NOMO-1 (cell line): Measurements from ENCODE around the gene FOSB.

Source experiments
- DNase-seq, 2 experiments: peaks; one replicate each; lab custom pipeline; 2025; ENCODE audit not compliant: unreplicated experiment in 2 of 2; lab: John Stamatoyannopoulos, UW

The FOSB gene

DNA sequence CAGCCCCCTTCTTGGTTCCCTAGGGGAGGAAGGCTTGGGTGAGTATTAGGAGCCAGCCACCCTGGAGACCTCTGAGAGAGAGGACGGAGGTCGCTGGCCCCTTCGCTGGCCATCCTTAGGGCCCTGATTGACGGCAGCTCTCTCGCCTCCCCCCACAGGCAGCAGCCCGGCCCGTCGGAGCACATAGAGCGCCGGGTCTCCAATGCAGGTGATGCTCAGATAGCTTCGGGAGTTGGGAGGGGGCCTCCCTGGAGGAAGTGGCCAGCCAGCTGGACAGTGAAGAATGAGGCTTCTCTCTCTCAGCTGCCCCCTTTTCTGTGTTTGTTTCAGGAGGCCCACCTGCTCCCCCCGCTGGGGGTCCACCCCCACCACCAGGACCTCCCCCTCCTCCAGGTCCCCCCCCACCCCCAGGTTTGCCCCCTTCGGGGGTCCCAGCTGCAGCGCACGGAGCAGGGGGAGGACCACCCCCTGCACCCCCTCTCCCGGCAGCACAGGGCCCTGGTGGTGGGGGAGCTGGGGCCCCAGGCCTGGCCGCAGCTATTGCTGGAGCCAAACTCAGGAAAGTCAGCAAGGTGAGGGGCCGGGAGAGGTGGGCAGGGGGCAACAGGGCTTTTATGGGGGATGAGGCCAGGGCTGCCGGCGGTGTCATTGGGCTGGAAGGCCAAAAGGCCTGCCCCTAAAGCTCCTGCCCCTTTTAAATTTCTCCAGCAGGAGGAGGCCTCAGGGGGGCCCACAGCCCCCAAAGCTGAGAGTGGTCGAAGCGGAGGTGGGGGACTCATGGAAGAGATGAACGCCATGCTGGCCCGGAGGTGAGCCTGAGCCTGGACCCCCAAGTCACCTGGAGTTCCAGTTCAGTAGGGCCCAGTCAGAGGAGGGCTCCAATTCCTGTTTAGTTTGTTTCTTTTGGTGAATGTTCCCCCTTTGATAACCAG, 54.5 kb downstream of the FOSB start:
- no peak for DNase-seq

DNA sequence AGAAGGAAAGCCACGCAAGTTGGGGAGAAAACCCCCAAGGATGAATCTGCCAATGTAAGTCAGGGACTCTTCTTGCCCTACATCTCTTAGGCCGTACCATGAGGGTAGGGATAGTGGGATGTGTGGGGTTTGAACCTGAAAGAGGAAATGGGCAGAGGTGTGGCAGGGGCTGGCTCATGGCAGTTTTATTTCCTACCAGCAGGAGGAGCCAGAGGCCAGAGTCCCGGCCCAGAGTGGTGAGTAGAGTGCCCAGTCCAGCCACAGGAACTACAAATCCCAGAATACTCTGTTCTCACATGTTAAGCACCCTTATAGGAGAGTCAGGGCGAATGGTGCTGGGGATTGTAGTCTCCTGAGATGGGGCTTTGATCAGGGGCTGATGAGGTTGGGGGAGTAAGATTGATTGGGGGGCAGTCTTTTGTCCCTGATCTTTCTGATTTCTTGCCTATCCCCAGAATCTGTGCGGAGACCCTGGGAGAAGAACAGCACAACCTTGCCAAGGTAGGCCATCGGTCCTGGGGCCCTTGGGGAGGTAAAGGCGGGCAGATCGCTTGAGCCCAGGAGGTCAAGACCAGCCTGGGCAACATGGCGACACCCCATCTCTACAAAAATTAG, 56.0 kb downstream of the FOSB start:
- DNase-seq = peak; percentile 90 to 91

DNA sequence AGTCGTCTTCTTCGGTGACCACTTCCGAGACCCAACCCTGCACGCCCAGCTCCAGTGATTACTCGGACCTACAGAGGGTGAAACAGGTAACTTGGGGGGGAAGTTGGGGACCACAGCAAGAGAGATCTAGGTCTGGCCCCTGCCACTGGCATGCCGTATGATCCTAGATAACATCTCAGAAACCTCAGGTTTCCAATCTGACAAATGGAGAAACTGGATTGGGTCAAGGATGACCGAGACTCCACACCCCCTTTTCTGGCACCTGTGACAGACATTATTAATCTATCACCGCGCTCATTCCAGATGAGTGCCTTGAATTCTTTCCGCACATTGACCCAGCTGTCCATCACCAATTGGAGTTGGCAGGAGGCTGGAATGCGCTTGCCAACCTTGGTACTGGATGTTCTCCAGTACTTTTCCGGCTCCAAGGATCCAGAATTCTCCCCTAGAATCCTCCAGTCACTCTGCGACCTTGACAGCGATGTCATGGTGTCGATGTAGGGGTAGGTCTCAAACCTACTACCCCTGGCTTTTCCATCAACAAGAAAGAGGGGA, 56.9 kb downstream of the FOSB start:
- DNase-seq = no peak
